GM19438 (cell line): ENCODE data around the gene ZNF469.
A peak's percentile ranks its signal among the peaks of the same experiment; 100 is the strongest.

Experiments
- ATAC-seq: cut with Tn5 transposase; IDR thresholded peaks from one replicate; pipeline ENCODE4 v1.9.1; 2021; ENCODE audit warnings: low read depth; ENCODE audit not compliant: unreplicated experiment

Gene ZNF469

GRCh38 chr16:88419790-88420189 lies 37.0 kb downstream of the ZNF469 start:
- no peak for ATAC-seq

- ATAC-seq = no peak
Measured at GRCh38 chr16:88420496-88420895, 37.7 kb downstream of the ZNF469 start.

DNA sequence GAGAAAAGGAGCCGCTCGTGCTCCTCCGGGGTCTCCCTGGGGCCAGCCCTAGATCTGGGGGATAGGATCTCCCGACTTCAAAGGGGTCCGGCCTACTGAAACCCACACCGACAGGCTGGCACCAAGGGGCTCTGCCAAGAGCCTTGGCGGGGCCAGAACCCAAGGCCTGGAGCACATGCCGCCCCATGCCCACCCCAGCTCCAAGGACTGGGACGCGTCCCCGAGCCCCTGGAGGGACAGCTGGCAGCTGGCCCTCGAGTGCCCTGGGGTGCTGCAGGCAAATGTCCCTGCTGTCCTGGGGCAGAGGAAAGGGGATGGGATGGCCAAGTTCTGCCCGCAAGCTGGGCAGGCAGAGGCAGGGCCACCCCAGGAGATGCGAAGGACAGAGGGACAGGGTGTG lies 38.5 kb downstream of the ZNF469 start:
- no peak for ATAC-seq

GRCh38 chr16:88421871-88422433 lies 39.2 kb downstream of the ZNF469 start:
- ATAC-seq = no peak

GRCh38 chr16:88422733-88423447 lies 40.1 kb downstream of the ZNF469 start:
- no peak for ATAC-seq

DNA sequence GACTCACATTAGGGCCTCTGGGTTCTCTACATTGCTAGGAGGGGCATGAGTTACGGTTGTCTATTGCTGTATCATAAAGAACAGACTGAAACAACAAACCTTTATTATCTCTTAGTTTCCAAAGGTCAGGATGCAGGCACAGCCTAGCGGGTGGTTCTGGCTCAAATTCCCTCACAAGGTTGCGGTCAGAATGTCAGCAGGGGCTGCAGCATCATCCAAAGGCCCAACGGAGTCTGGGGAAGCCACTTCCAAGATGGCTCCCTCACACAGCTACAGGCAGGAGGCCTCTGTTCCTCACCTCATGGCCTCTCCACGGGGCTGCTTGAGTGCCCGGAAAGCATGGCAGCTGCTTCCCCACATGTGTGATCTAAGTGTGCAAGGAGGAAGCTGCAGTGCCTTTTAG lies 40.7 kb downstream of the ZNF469 start:
- no peak for ATAC-seq

DNA sequence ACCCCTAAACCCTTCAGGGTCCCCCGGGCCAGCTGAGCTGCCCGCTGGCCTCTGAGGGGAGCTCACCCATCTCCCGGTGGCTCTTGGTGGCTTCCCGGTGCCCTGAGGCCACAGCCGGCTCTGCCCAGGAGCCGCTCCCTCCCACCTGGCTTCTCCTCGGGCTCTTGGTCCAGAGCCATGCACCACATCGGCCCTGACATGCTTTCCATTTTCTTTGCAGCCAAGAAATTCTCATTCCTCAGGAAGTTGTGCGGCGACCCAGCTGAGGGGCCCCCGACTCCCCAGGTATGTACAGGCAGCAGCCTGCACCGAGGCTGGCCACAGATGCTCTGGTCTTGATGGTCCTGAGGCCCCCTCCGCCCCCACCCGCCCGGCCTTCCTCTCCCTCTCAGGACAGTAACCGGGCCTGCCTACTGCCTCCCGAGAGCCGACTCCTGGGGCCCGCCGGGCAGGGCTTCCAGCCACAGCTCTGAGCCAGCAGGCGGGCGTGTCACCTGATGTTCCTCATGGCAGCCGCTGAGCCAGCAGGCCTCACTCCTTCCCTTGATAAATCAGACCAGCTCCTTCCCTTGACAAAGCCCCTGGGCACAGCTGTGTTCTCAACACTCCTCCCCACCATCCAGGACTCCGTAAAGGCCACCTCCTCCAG lies 42.0 kb downstream of the ZNF469 start:
- ATAC-seq = no peak

DNA sequence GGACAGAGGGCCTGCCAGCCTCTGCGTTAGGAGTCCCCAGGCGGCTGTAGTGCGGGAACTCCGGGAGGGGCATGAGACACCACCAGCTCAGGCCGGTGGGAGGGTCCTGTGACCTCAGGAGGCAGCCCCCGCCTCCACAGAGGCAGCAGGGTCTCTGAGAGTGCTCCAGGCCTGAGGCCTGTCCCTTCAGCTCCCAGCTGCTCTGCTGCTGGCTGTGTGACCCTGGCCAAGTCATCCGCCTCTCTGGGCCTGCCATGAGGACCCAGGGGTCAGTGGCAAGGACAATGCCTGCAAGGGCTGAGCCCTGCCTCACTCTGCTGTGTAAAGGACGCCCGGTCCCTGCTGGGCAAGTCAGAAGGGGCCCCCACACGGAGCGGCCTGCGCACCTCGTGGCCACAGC lies 43.3 kb downstream of the ZNF469 start:
- ATAC-seq = no peak

- no peak for ATAC-seq
Measured at GRCh38 chr16:88427376-88427775, 44.6 kb downstream of the ZNF469 start.

DNA sequence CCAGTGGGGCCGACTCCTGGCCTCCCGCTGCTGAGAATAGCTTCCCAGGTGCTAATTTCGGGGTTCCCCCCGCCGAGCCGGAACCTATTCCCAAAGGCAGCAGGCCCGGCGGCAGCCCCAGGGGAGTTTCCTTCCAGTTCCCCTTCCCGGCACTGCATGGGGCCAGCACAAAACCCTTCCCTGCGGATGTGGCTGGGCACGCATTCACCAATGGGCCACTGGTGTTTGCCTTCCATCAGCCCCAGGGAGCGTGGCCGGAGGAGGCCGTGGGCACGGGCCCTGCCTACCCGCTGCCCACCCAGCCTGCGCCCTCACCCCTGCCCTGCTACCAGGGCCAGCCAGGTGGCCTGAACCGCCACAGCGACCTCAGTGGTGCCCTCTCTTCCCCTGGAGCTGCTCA lies 45.4 kb downstream of the ZNF469 start:
- ATAC-seq = no peak

- ATAC-seq = no peak
Measured at GRCh38 chr16:88428616-88429386, 46.0 kb downstream of the ZNF469 start.

DNA sequence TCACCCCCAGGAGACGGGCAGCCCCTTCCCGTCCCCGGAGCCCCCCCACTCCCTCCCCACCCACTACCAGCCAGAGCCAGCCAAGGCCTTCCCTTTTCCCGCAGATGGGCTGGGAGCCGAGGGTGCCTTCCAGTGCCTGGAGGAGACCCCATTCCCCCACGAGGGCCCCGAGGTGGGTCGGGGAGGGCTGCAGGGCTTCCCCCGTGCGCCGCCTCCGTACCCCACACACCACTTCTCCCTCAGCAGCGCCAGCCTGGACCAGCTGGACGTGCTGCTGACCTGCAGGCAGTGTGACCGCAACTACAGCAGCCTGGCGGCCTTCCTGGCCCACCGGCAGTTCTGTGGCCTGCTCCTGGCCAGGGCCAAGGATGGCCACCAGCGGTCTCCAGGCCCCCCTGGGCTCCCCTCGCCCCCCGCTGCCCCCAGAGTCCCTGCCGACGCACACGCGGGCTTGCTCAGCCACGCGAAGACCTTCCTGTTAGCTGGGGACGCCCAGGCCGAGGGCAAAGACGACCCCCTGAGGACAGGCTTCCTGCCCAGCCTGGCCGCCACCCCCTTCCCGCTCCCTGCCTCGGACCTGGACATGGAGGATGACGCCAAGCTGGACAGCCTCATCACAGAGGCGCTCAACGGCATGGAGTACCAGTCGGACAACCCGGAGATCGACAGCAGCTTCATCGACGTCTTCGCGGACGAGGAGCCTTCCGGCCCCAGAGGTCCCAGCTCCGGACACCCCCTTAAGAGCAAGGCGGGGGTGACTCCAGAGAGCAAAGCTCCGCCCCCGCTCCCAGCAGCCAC lies 46.8 kb downstream of the ZNF469 start:
- ATAC-seq = no peak

- no peak for ATAC-seq
Measured at GRCh38 chr16:88430185-88430523, 47.4 kb downstream of the ZNF469 start.

- peak; percentile 63 for ATAC-seq
Measured at GRCh38 chr16:88430524-88431446, 48.0 kb downstream of the ZNF469 start.

DNA sequence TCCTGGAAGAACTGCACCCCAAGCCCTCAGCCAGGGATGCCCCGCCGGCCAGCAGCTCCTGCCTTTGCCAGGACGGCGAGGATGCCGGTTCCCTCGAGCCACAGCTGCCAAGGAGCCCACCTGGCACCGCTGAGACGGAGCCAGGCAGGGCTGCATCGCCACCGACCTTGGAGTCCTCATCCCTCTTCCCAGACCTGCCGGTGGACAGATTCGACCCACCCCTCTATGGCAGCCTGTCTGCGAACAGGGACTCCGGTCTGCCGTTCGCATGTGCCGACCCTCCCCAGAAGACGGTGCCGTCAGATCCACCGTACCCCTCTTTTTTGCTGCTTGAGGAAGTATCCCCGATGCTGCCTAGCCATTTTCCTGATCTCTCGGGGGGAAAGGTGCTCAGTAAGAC lies 48.9 kb downstream of the ZNF469 start:
- no peak for ATAC-seq

GRCh38 chr16:88432174-88432573 lies 49.4 kb downstream of the ZNF469 start:
- no peak for ATAC-seq
